RWPE2 (cell line): ENCODE data around the gene DPY19L3.

Experiments
- ATAC-seq: fragments of 200-7000 bp; cut with Tn5 transposase; 3 replicates; pipeline ENCODE4 v1.9.1; 2021; ENCODE audit warnings: low read depth
- DNase-seq: peaks from one replicate; pipeline ENCODE4 v3.0.0-alpha.2; 2020; ENCODE audit warnings: low spot score
- H3K27ac ChIP-seq: fragments of 450-650 bp; 2 replicates; pipeline ENCODE4 v1.5.1; 2017; ENCODE audit warnings: mild to moderate bottlenecking; ENCODE audit not compliant: poor library complexity, severe bottlenecking
- H3K27me3 ChIP-seq: fragments of 250-450 bp; sonication (Bioruptor Pico); 2 replicates; pipeline ENCODE4 v1.5.1; 2021; ENCODE audit warnings: mild to moderate bottlenecking, moderate library complexity; ENCODE audit not compliant: insufficient read depth, poor library complexity, severe bottlenecking
- H3K36me3 ChIP-seq: fragments of 250-450 bp; sonication (Bioruptor Pico); 2 replicates; pipeline ENCODE4 v1.5.1; 2020; ENCODE audit warnings: low read depth, mild to moderate bottlenecking, moderate library complexity
- H3K4me1 ChIP-seq: fragments of 250-450 bp; sonication (Bioruptor Pico); 2 replicates; pipeline ENCODE4 v1.5.1; 2021; ENCODE audit warnings: mild to moderate bottlenecking, moderate library complexity; ENCODE audit not compliant: insufficient read depth, poor library complexity, severe bottlenecking
- H3K4me3 ChIP-seq: fragments of 250-450 bp; sonication (Bioruptor Pico); 2 replicates; pipeline ENCODE4 v1.5.1; 2021; ENCODE audit warnings: mild to moderate bottlenecking, moderate library complexity; ENCODE audit not compliant: severe bottlenecking
- H3K9me3 ChIP-seq: fragments of 250-450 bp; sonication (Bioruptor Pico); 2 replicates; pipeline ENCODE4 v1.5.1; 2021; ENCODE audit warnings: mild to moderate bottlenecking, moderate library complexity; ENCODE audit not compliant: severe bottlenecking
- CTCF ChIP-seq: fragments of 450-650 bp; IDR thresholded peaks from one replicate; pipeline ENCODE4 v1.5.1; 2017; ENCODE audit warnings: mild to moderate bottlenecking, moderate library complexity; ENCODE audit not compliant: poor library complexity, severe bottlenecking

Gene DPY19L3

GRCh38 chr19:32407004-32407992 is 1.7 kb downstream of the DPY19L3 start:
- Histone ChIP-seq H3K4me3 (no peak overlapping the region), H3K36me3 (peaks cover 35% of the 10 kb centered on the region), H3K27me3 (no peaks in the 10 kb centered on the region), H3K9me3 (no peaks in the 10 kb centered on the region), H3K4me1 (peaks cover 13% of the 10 kb centered on the region), H3K27ac (peak overlapping the region; percentile 68)
- no peak for DNase-seq
- no peak for ATAC-seq
- TF ChIP-seq CTCF = no peak

- Histone ChIP-seq H3K36me3 (peaks cover 25% of the 10 kb centered on the region), H3K27me3 (no peaks in the 10 kb centered on the region), H3K9me3 (no peaks in the 10 kb centered on the region), H3K27ac (no peak overlapping the region), H3K4me3 (no peak overlapping the region), H3K4me1 (no peaks in the 10 kb centered on the region)
- no peak for TF ChIP-seq CTCF
- ATAC-seq (no peak), DNase-seq (no peak)
These were observed 9.7 kb downstream of the DPY19L3 start for GRCh38 chr19:32415246-32415645.

DNA sequence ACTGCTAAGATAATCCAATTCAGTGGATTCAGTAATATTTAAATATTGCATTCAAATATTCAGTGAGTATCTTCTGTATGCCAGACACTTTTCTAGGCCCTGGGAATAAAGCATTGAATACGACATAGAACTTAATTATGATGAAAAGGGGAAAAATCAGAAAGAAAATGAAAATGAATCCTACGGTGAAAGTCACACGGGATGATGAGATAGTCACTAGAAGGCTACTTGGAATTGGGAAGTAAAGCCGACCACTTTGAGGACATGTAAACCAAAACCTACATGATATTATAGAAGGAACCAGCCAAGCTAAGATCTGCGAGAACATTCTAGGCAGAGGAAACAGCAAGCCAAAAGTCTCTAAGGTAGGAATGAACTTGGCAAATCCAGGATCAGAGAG is 10.1 kb downstream of the DPY19L3 start:
- no peak for DNase-seq
- Histone ChIP-seq H3K36me3 (peaks cover 21% of the 10 kb centered on the region), H3K4me3 (no peak overlapping the region), H3K27ac (no peak overlapping the region), H3K4me1 (no peaks in the 10 kb centered on the region), H3K27me3 (no peaks in the 10 kb centered on the region), H3K9me3 (no peaks in the 10 kb centered on the region)
- ATAC-seq = no peak
- no peak for TF ChIP-seq CTCF

- Histone ChIP-seq H3K36me3 (peaks cover 9% of the 10 kb centered on the region), H3K4me1 (no peaks in the 10 kb centered on the region), H3K9me3 (no peaks in the 10 kb centered on the region), H3K27ac (no peak overlapping the region), H3K27me3 (no peaks in the 10 kb centered on the region), H3K4me3 (no peak overlapping the region)
- no peak for ATAC-seq
- TF ChIP-seq CTCF = no peak
- DNase-seq = no peak
These were observed 11.3 kb downstream of the DPY19L3 start for GRCh38 chr19:32416749-32417456.
